ENCODE measurements around the gene TBPL2.

TBPL2 gene

GRCh38 chr14:55377236-55377635, 63.2 kb downstream of the TBPL2 start:
- TF ChIP-seq ZNF274 (IDR thresholded peaks at IDR 0.05; ENCODE audit: low read depth, low read length) = no peak
- no peak overlapping the region for H3K4me3 ChIP-seq (ENCODE audit: low read length)

- no peak overlapping the region for H3K4me3 ChIP-seq (ENCODE audit: low read length)
- no peak for TF ChIP-seq ZNF274 (IDR thresholded peaks at IDR 0.05; ENCODE audit: low read depth, low read length)
Observed at GRCh38 chr14:55374771-55375170, 65.6 kb downstream of the TBPL2 start.

- no peak overlapping the region for H3K4me3 ChIP-seq (ENCODE audit: low read length)
- no peak for TF ChIP-seq ZNF274 (IDR thresholded peaks at IDR 0.05; ENCODE audit: low read depth, low read length)
Observed at GRCh38 chr14:55373784-55374705, 66.4 kb downstream of the TBPL2 start.

- TF ChIP-seq ZNF274 (IDR thresholded peaks at IDR 0.05; ENCODE audit: low read depth, low read length) = no peak
- H3K4me3 ChIP-seq (ENCODE audit: low read length) = no peak overlapping the region
Observed at GRCh38 chr14:55372825-55373224, 67.6 kb downstream of the TBPL2 start.

GRCh38 chr14:55372423-55372822, 68.0 kb downstream of the TBPL2 start:
- no peak overlapping the region for H3K4me3 ChIP-seq (ENCODE audit: low read length)
- TF ChIP-seq ZNF274 (IDR thresholded peaks at IDR 0.05; ENCODE audit: low read depth, low read length) = no peak

GRCh38 chr14:55370883-55371455, 69.4 kb downstream of the TBPL2 start:
- no peak for TF ChIP-seq ZNF274 (IDR thresholded peaks at IDR 0.05; ENCODE audit: low read depth, low read length)
- no peak overlapping the region for H3K4me3 ChIP-seq (ENCODE audit: low read length)

GRCh38 chr14:55366271-55366670, 74.1 kb downstream of the TBPL2 start:
- no peak for TF ChIP-seq ZNF274 (IDR thresholded peaks at IDR 0.05; ENCODE audit: low read depth, low read length)
- no peak overlapping the region for H3K4me3 ChIP-seq (ENCODE audit: low read length)
